ENCODE data around the gene ZNF185. TPM values are rescaled to one million over a fixed set of nuclear protein-coding genes. Genes with fewer than 3 reads are reported as not detected.

ZNF185 gene
- total and polyA plus RNA-seq, 2 of the 8 experiments (the other 6 are each of a cell fraction or from before 2014, with no cell fraction given) = 15.6 to 20.1 TPM

GRCh38 chrX:152866386-152866785 lies 31.5 kb upstream of the ZNF185 start (continued):
- TF ChIP-seq, protein P1, sequence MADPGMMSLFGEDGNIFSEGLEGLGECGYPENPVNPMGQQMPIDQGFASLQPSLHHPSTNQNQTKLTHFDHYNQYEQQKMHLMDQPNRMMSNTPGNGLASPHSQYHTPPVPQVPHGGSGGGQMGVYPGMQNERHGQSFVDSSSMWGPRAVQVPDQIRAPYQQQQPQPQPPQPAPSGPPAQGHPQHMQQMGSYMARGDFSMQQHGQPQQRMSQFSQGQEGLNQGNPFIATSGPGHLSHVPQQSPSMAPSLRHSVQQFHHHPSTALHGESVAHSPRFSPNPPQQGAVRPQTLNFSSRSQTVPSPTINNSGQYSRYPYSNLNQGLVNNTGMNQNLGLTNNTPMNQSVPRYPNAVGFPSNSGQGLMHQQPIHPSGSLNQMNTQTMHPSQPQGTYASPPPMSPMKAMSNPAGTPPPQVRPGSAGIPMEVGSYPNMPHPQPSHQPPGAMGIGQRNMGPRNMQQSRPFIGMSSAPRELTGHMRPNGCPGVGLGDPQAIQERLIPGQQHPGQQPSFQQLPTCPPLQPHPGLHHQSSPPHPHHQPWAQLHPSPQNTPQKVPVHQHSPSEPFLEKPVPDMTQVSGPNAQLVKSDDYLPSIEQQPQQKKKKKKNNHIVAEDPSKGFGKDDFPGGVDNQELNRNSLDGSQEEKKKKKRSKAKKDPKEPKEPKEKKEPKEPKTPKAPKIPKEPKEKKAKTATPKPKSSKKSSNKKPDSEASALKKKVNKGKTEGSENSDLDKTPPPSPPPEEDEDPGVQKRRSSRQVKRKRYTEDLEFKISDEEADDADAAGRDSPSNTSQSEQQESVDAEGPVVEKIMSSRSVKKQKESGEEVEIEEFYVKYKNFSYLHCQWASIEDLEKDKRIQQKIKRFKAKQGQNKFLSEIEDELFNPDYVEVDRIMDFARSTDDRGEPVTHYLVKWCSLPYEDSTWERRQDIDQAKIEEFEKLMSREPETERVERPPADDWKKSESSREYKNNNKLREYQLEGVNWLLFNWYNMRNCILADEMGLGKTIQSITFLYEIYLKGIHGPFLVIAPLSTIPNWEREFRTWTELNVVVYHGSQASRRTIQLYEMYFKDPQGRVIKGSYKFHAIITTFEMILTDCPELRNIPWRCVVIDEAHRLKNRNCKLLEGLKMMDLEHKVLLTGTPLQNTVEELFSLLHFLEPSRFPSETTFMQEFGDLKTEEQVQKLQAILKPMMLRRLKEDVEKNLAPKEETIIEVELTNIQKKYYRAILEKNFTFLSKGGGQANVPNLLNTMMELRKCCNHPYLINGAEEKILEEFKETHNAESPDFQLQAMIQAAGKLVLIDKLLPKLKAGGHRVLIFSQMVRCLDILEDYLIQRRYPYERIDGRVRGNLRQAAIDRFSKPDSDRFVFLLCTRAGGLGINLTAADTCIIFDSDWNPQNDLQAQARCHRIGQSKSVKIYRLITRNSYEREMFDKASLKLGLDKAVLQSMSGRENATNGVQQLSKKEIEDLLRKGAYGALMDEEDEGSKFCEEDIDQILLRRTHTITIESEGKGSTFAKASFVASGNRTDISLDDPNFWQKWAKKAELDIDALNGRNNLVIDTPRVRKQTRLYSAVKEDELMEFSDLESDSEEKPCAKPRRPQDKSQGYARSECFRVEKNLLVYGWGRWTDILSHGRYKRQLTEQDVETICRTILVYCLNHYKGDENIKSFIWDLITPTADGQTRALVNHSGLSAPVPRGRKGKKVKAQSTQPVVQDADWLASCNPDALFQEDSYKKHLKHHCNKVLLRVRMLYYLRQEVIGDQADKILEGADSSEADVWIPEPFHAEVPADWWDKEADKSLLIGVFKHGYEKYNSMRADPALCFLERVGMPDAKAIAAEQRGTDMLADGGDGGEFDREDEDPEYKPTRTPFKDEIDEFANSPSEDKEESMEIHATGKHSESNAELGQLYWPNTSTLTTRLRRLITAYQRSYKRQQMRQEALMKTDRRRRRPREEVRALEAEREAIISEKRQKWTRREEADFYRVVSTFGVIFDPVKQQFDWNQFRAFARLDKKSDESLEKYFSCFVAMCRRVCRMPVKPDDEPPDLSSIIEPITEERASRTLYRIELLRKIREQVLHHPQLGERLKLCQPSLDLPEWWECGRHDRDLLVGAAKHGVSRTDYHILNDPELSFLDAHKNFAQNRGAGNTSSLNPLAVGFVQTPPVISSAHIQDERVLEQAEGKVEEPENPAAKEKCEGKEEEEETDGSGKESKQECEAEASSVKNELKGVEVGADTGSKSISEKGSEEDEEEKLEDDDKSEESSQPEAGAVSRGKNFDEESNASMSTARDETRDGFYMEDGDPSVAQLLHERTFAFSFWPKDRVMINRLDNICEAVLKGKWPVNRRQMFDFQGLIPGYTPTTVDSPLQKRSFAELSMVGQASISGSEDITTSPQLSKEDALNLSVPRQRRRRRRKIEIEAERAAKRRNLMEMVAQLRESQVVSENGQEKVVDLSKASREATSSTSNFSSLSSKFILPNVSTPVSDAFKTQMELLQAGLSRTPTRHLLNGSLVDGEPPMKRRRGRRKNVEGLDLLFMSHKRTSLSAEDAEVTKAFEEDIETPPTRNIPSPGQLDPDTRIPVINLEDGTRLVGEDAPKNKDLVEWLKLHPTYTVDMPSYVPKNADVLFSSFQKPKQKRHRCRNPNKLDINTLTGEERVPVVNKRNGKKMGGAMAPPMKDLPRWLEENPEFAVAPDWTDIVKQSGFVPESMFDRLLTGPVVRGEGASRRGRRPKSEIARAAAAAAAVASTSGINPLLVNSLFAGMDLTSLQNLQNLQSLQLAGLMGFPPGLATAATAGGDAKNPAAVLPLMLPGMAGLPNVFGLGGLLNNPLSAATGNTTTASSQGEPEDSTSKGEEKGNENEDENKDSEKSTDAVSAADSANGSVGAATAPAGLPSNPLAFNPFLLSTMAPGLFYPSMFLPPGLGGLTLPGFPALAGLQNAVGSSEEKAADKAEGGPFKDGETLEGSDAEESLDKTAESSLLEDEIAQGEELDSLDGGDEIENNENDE (IDR thresholded peaks at IDR 0.05; ENCODE audit: insufficient replicate concordance, low read length) = no peak
- TF ChIP-seq JUN (IDR thresholded peaks at IDR 0.05; ENCODE audit: low read depth, low read length) (no peak), CHD2 (IDR thresholded peaks at IDR 0.05; ENCODE audit: low read length) (no peak), SP2 (IDR thresholded peaks at IDR 0.05; ENCODE audit: low read length) (no peak), KDM4A (IDR thresholded peaks at IDR 0.05; ENCODE audit: low read depth, low read length, severe bottlenecking) (no peak), YY1 (IDR thresholded peaks at IDR 0.05; ENCODE audit: low read depth, low read length) (no peak), TAF7 (optimal IDR thresholded peaks at IDR 0.05; ENCODE audit: borderline replicate concordance, low read depth, low read length) (no peak), EZH2 (IDR thresholded peaks at IDR 0.05; ENCODE audit: low read depth, low read length, severe bottlenecking) (no peak), MAFK (IDR thresholded peaks at IDR 0.05; ENCODE audit: low read depth, low read length) (no peak), CTBP2 (IDR thresholded peaks at IDR 0.05; ENCODE audit: borderline replicate concordance, insufficient read depth, insufficient read length, low read length) (no peak), E2F6 (IDR thresholded peaks at IDR 0.05) (no peak)

All from H1 (cell line).